HCT116 (cell line): Measurements from ENCODE around the gene AHSA1. TPM values are rescaled to one million over a fixed set of nuclear protein-coding genes. Genes with fewer than 3 reads are reported as not detected.

Experiments used
- ATAC-seq: fragments of 200-7000 bp; cut with Tn5 transposase; 2 replicates; pipeline ENCODE4 v1.9.1; 2020; ENCODE audit warnings: mild to moderate bottlenecking, moderate library complexity
- BruUV-seq: library from RNA; stranded (reverse); fragments of 400-500 nt; replicated peaks from 2 replicates; lab custom pipeline; 2021; lab: Mats Ljungman, UMichigan
- CTCF ChIA-PET: fragments of 300-600 bp; sonication (Branson Sonifier 250); formaldehyde crosslinking; loops from one replicate; lab custom pipeline; 2021; ENCODE audit warnings: antibody characterized with exemption; lab: Charles Lee
- POLR2A ChIA-PET: fragments of 300-600, 350-600 bp; sonication (Branson Sonifier 250); formaldehyde crosslinking; loops from one replicate; lab custom pipeline; 2021; ENCODE audit warnings: antibody characterized with exemption; lab: Charles Lee
- RAD21 ChIA-PET, 2 experiments: fragments of 300-600 bp; sonication (Branson Sonifier 250); formaldehyde crosslinking; loops; one replicate each; lab custom pipeline; 2023; ENCODE audit warnings: low total read pairs in 2 of 2; ENCODE audit not compliant: uncharacterized antibody in 2 of 2, unreplicated experiment in 2 of 2, low non-redundant PET in 1 of 2; lab: Charles Lee
- DNase-seq: peaks from one replicate; pipeline ENCODE4 v3.0.0-alpha.2; 2010; ENCODE audit warnings: low read depth, low spot score
- H2AFZ ChIP-seq: fragments of 200-600 bp; shearing (Covaris generic), sonication (generic); 2 replicates; pipeline ENCODE4 v1.6.1; 2017; ENCODE audit warnings: low read depth, mixed run types, mixed read lengths, antibody characterized with exemption, low read length; ENCODE audit not compliant: poor library complexity, severe bottlenecking
- H3K27ac ChIP-seq: 2 replicates; pipeline ENCODE4 v1.5.1; 2012; ENCODE audit warnings: low read depth, low read length
- H3K27me3 ChIP-seq: fragments of 200-600 bp; sonication (generic); 2 replicates; pipeline ENCODE4 v1.6.1; 2016; ENCODE audit warnings: mixed run types, low read length, mixed read lengths; ENCODE audit not compliant: insufficient read depth
- H3K36me3 ChIP-seq, 2 experiments: fragments of 200-500 bp in 1 of 2; fragments of 200-600 bp in 1 of 2; sonication (Bioruptor generic) in 1 of 2; sonication (generic) in 1 of 2; 2 replicates each; pipeline versions ENCODE4 v1.5.1 to v1.6.1; 2014 to 2016; ENCODE audit warnings: low read length in 2 of 2, inconsistent platforms in 1 of 2, mixed read lengths in 1 of 2, mixed run types in 1 of 2; ENCODE audit not compliant: insufficient read depth in 2 of 2, control insufficient read depth in 1 of 2
- H3K4me1 ChIP-seq, 2 experiments: fragments of 200-600 bp in 1 of 2; sonication (generic) in 1 of 2; 2 replicates each; pipeline versions ENCODE4 v1.5.1 to v1.6.1; 2012 to 2017; ENCODE audit warnings: low read length in 2 of 2, inconsistent platforms in 1 of 2, mild to moderate bottlenecking in 1 of 2, mixed read lengths in 1 of 2, mixed run types in 1 of 2, moderate library complexity in 1 of 2; ENCODE audit not compliant: insufficient read depth in 2 of 2, control insufficient read depth in 1 of 2
- H3K4me2 ChIP-seq: fragments of 200-600 bp; sonication (generic); 2 replicates; pipeline ENCODE4 v1.6.1; 2017; ENCODE audit warnings: mixed run types, low read length, mixed read lengths
- H3K4me3 ChIP-seq, 2 experiments: fragments of 200-600 bp in 1 of 2; sonication (generic) in 1 of 2; replicated peaks in 1 of 2; 2 replicates each; pipeline ENCODE4 v1.5.1; 2011 to 2016; ENCODE audit warnings: low read length in 2 of 2, control low read depth in 1 of 2, low read depth in 1 of 2, mild to moderate bottlenecking in 1 of 2, mixed read lengths in 1 of 2, mixed run types in 1 of 2
- H3K79me2 ChIP-seq: fragments of 200-600 bp; sonication (generic); 2 replicates; pipeline ENCODE4 v1.6.1; 2017; ENCODE audit warnings: mild to moderate bottlenecking, mixed run types, low read length, moderate library complexity, mixed read lengths; ENCODE audit not compliant: insufficient read depth
- H3K9ac ChIP-seq: fragments of 200-600 bp; sonication (generic); 2 replicates; pipeline ENCODE4 v1.6.1; 2016; ENCODE audit warnings: low read length, mixed read lengths
- H3K9me2 ChIP-seq: fragments of 200-600 bp; sonication (generic), shearing (Covaris generic); 2 replicates; pipeline ENCODE4 v1.6.1; 2017; ENCODE audit warnings: mixed run types, mild to moderate bottlenecking, moderate library complexity; ENCODE audit not compliant: insufficient read depth
- H3K9me3 ChIP-seq, 2 experiments: fragments of 200-500 bp in 1 of 2; fragments of 200-600 bp in 1 of 2; sonication (Bioruptor generic) in 1 of 2; sonication (generic) in 1 of 2; 2 replicates each; pipeline ENCODE4 v1.6.1; 2014 to 2017; ENCODE audit warnings: low read length in 2 of 2, mixed read lengths in 2 of 2, inconsistent platforms in 1 of 2, low read depth in 1 of 2, mild to moderate bottlenecking in 1 of 2, mixed run types in 1 of 2, moderate library complexity in 1 of 2; ENCODE audit not compliant: control insufficient read depth in 1 of 2, insufficient read depth in 1 of 2
- H4K20me1 ChIP-seq: fragments of 200-600 bp; sonication (generic), shearing (Covaris generic); 2 replicates; pipeline ENCODE4 v1.6.1; 2017; ENCODE audit warnings: mixed run types, mild to moderate bottlenecking, moderate library complexity; ENCODE audit not compliant: insufficient read depth
- CBX3 ChIP-seq: IDR thresholded peaks from 2 replicates; pipeline ENCODE4 v1.6.1; 2012; ENCODE audit warnings: low read depth
- CEBPB ChIP-seq: IDR thresholded peaks from 2 replicates; pipeline ENCODE4 v1.6.1; 2012; ENCODE audit warnings: low read depth
- EGR1 ChIP-seq: IDR thresholded peaks from 2 replicates; pipeline ENCODE4 v1.6.1; 2012; ENCODE audit warnings: low read depth
- EZH2 ChIP-seq: fragments of 200-600 bp; sonication (generic); IDR thresholded peaks from 2 replicates; pipeline ENCODE4 v1.6.1; 2017; ENCODE audit warnings: antibody characterized with exemption, mixed run types
- EZH2phosphoT487 ChIP-seq: fragments of 200-600 bp; IDR thresholded peaks from 2 replicates; pipeline ENCODE4 v1.6.1; 2018; ENCODE audit warnings: antibody characterized with exemption, borderline replicate concordance
- POLR2A ChIP-seq: IDR thresholded peaks from 2 replicates; pipeline ENCODE4 v1.7.0; 2011; ENCODE audit warnings: borderline replicate concordance; ENCODE audit not compliant: insufficient read depth, insufficient read length; ENCODE audit errors: extremely low read depth
- POLR2AphosphoS5 ChIP-seq: IDR thresholded peaks from 2 replicates; pipeline ENCODE4 v1.6.1; 2011; ENCODE audit warnings: mild to moderate bottlenecking, low read depth, low read length, moderate library complexity
- RAD21 ChIP-seq: IDR thresholded peaks from 2 replicates; pipeline ENCODE4 v1.6.1; 2012; ENCODE audit warnings: low read depth, mild to moderate bottlenecking
- SP1 ChIP-seq: IDR thresholded peaks from 2 replicates; pipeline ENCODE4 v1.6.1; 2012; ENCODE audit warnings: low read depth
- SRF ChIP-seq: IDR thresholded peaks from 2 replicates; pipeline ENCODE4 v1.6.1; 2012; ENCODE audit warnings: low read depth
- TCF7L2 ChIP-seq: IDR thresholded peaks from 2 replicates; pipeline ENCODE4 v1.7.0; 2011; ENCODE audit warnings: borderline replicate concordance, inconsistent platforms; ENCODE audit not compliant: insufficient read depth, insufficient read length; ENCODE audit errors: extremely low read depth
- YY1 ChIP-seq: IDR thresholded peaks from 2 replicates; pipeline ENCODE4 v1.6.1; 2011; ENCODE audit warnings: low read length, low read depth, moderate library complexity, mild to moderate bottlenecking; ENCODE audit not compliant: insufficient replicate concordance; ENCODE audit errors: extremely low read depth
- ZFX ChIP-seq: fragments of 450-650 bp; IDR thresholded peaks from 2 replicates; pipeline ENCODE4 v1.6.1; 2017
- ZNF274 ChIP-seq: fragments of 200-500 bp; sonication (Bioruptor generic); IDR thresholded peaks from 2 replicates; pipeline ENCODE4 v1.6.1; 2014; ENCODE audit warnings: mild to moderate bottlenecking, low read depth, low read length, inconsistent platforms
- intact Hi-C: fragments of 100-400 bp; cut with micrococcal nuclease; formaldehyde crosslinking; loops from 2 replicates; pipeline ENCODE4 v1.10.0; 2022
- total RNA-seq: library from RNA; stranded (reverse); gene quantifications from one replicate; pipeline ENCODE4 v1.2.1, GENCODE V29; 2021; ENCODE audit not compliant: unreplicated experiment
- TF ChIP-seq, protein P1 (sequence below), 3 experiments: fragments of 200-600 bp in 1 of 3; sonication (generic) in 1 of 3; IDR thresholded peaks in 2 of 3; conservative IDR thresholded peaks in 1 of 3; 2 replicates each; pipeline ENCODE4 v1.5.1; 2012 to 2017; ENCODE audit warnings: low read depth in 2 of 3, low read length in 2 of 3, antibody characterized with exemption in 1 of 3, borderline replicate concordance in 1 of 3, control low read depth in 1 of 3, mild to moderate bottlenecking in 1 of 3, mixed read lengths in 1 of 3, mixed run types in 1 of 3, moderate library complexity in 1 of 3; ENCODE audit not compliant: insufficient read depth in 1 of 3
- TF ChIP-seq, protein P2 (sequence below): IDR thresholded peaks from 2 replicates; pipeline ENCODE4 v1.6.1; 2012

AHSA1 gene
- total RNA-seq, 1 experiment from 2014 or later = 222 TPM

- RAD21 ChIA-PET = no interaction called here
- Histone ChIP-seq H3K4me2 (no peak overlapping the region), H3K4me3 (no peak overlapping the region), H3K9ac (no peak overlapping the region), H4K20me1 (no peaks in the 10 kb centered on the region), H3K79me2 (no peaks in the 10 kb centered on the region), H3K27me3 (no peaks in the 10 kb centered on the region), H3K4me1 (no peaks in the 10 kb centered on the region), H3K9me2 (no peaks in the 10 kb centered on the region), H2AFZ (no peak overlapping the region), H3K36me3 (no peaks in the 10 kb centered on the region), H3K9me3 (no peaks in the 10 kb centered on the region), H3K27ac (no peak overlapping the region)
- intact Hi-C loops = no loop called here
- POLR2A ChIA-PET = no interaction called here
- DNase-seq (no peak), ATAC-seq (no peak)
- TF ChIP-seq POLR2A = no peak
- TF ChIP-seq POLR2AphosphoS5 = no peak
- TF ChIP-seq ZNF274 = no peak
- TF ChIP-seq SP1 = no peak
- TF ChIP-seq, protein P1, sequence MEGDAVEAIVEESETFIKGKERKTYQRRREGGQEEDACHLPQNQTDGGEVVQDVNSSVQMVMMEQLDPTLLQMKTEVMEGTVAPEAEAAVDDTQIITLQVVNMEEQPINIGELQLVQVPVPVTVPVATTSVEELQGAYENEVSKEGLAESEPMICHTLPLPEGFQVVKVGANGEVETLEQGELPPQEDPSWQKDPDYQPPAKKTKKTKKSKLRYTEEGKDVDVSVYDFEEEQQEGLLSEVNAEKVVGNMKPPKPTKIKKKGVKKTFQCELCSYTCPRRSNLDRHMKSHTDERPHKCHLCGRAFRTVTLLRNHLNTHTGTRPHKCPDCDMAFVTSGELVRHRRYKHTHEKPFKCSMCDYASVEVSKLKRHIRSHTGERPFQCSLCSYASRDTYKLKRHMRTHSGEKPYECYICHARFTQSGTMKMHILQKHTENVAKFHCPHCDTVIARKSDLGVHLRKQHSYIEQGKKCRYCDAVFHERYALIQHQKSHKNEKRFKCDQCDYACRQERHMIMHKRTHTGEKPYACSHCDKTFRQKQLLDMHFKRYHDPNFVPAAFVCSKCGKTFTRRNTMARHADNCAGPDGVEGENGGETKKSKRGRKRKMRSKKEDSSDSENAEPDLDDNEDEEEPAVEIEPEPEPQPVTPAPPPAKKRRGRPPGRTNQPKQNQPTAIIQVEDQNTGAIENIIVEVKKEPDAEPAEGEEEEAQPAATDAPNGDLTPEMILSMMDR (IDR thresholded peaks at IDR 0.05 in 2 of 3, conservative IDR thresholded peaks at IDR 0.05 in 1 of 3; ENCODE audit: borderline replicate concordance in 1 of 3, insufficient read depth in 1 of 3, low read depth in 2 of 3, low read length in 2 of 3) = no peak
- BruUV-seq = no TSS peak
- CTCF ChIA-PET = no interaction called here
Measured at GRCh38 chr14:77505031-77505430, 47.1 kb downstream of the AHSA1 start.

DNA sequence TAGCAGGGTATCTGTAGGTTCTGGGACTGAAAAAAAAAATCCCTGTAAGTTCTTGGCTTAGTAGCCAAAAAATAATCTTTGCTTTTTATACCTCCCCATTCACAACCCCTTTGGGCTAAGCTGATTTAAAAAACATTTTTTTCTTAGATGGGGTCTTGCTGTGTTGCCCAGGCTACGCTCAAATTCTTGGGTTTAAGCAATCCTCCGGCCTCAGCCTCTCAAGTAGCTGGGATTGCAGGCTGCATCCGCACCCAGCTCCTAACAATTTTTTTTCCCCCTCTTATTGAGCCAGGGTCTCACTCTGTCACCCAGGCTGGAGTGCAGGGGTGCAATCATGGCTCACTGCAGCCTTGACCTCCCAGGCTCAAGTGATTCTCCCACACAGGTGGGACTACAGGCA, 49.9 kb downstream of the AHSA1 start:
- ATAC-seq = no peak
- H2AFZ ChIP-seq = no peak overlapping the region
- no peak overlapping the region for H3K27ac ChIP-seq
- intact Hi-C loops = no loop called here
- ChIA-PET RAD21 (no interaction called here), POLR2A (no interaction called here), CTCF (no interaction called here)
- no peak for DNase-seq
- H3K36me3 ChIP-seq = peaks cover 5 to 8% of the 10 kb centered on the region in 2 experiments; a peak in 3 of 4 replicates
- no peaks in the 10 kb centered on the region for H3K79me2 ChIP-seq
- no peak overlapping the region for H3K9ac ChIP-seq
- no peak overlapping the region for H3K4me3 ChIP-seq
- BruUV-seq = no TSS peak
- H3K9me3 ChIP-seq = no peaks in the 10 kb centered on the region
- H3K9me2 ChIP-seq = no peaks in the 10 kb centered on the region
- H4K20me1 ChIP-seq = no peaks in the 10 kb centered on the region
- no peak overlapping the region for H3K4me2 ChIP-seq
- H3K27me3 ChIP-seq = no peaks in the 10 kb centered on the region
- H3K4me1 ChIP-seq = no peaks in the 10 kb centered on the region
- TF ChIP-seq RAD21 (no peak), EZH2 (no peak), POLR2AphosphoS5 (no peak), CEBPB (no peak), TCF7L2 (no peak), ZFX (no peak), EGR1 (no peak), POLR2A (no peak), EZH2phosphoT487 (no peak), ZNF274 (no peak), YY1 (no peak), CBX3 (no peak), SRF (no peak)
- TF ChIP-seq, protein P1 (IDR thresholded peaks at IDR 0.05 in 2 of 3, conservative IDR thresholded peaks at IDR 0.05 in 1 of 3; ENCODE audit: borderline replicate concordance in 1 of 3, insufficient read depth in 1 of 3, low read depth in 2 of 3, low read length in 2 of 3) = no peak
- TF ChIP-seq, protein P2, sequence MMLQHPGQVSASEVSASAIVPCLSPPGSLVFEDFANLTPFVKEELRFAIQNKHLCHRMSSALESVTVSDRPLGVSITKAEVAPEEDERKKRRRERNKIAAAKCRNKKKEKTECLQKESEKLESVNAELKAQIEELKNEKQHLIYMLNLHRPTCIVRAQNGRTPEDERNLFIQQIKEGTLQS = no peak
